ENCODE data around the gene RBM48. TPM values are rescaled to one million over a fixed set of nuclear protein-coding genes. Genes with fewer than 3 reads are reported as not detected.

RBM48 gene
- total and polyA plus RNA-seq, 9 of the 15 experiments (the other 6 are each of a cell fraction or from before 2014, with no cell fraction given) = 9.9 to 35.1 (median 16.3) TPM

GRCh38 chr7:92485267-92485892 lies 43.2 kb upstream of the RBM48 start:
- Histone ChIP-seq H3K9me1 (ENCODE audit: control insufficient read depth, insufficient read depth, low read length) (no peaks in the 10 kb centered on the region), H3K4me3 (no peak overlapping the region), H4K20me1 (replicated peaks; ENCODE audit: control insufficient read depth, insufficient read depth, low read length) (no peaks in the 10 kb centered on the region), H3K9ac (ENCODE audit: insufficient read depth in 1 of 2, low read depth in 2 of 2, low read length in 2 of 2) (no peak overlapping the region), H3K4me1 (replicated peaks in 1 of 2; ENCODE audit: control insufficient read depth in 2 of 2, insufficient read depth in 2 of 2, low read length in 2 of 2) (no peaks in the 10 kb centered on the region; a peak in 2 of 5 replicates), H3K27ac (ENCODE audit: extremely low read depth, low read depth, low read length) (no peak overlapping the region), H3K27me3 (ENCODE audit: control insufficient read depth in 2 of 2, insufficient read depth in 2 of 2, low read length in 2 of 2) (no peaks in the 10 kb centered on the region), H2AFZ (ENCODE audit: low read depth, low read length) (no peak overlapping the region), H3K36me3 (ENCODE audit: control insufficient read depth, insufficient read depth, low read length) (peaks cover 26% of the 10 kb centered on the region; the same call in 2 of the 3 replicates), H3K9me3 (replicated peaks; ENCODE audit: control insufficient read depth, insufficient read depth, low read depth, low read length) (no peaks in the 10 kb centered on the region), H3K4me2 (ENCODE audit: insufficient read depth, low read length) (no peak overlapping the region), H3K79me2 (ENCODE audit: control insufficient read depth, insufficient read depth, low read length) (no peaks in the 10 kb centered on the region)
- no peak; the same call in 2 of the 3 replicates for ATAC-seq
- ChIA-PET CTCF (ENCODE audit: low intra/inter-chr PET ratio) (no interaction called here), POLR2A (no interaction called here)
- in situ Hi-C loops (cut with MboI) (no loop called here), intact Hi-C loops (cut with micrococcal nuclease) (loop anchor here (10.0 kb wide), 1 partner anchor 79 kb away; no protein-coding TSS in a partner anchor)
- WGBS (ENCODE audit: insufficient coverage, low coverage, missing lambda C conversion rate) = 70% methylated on average over 2 of the region's 2 CpGs
- FAIRE-seq = no peak
- BruUV-seq (replicated peaks) = no TSS peak
- no peak for DNase-seq (ENCODE audit: extremely low read depth in 1 of 4, low spot score in 3 of 4)
- TF ChIP-seq CUX1 (CRISPR knock-in tag; IDR thresholded peaks at IDR 0.05) = no peak
- no peak for TF ChIP-seq RBM39 (optimal IDR thresholded peaks at IDR 0.05; ENCODE audit: low read depth, low read length)
- no peak for TF ChIP-seq ZNF133 (CRISPR knock-in tag; IDR thresholded peaks at IDR 0.05)
- no peak for TF ChIP-seq ZFPM2 (CRISPR knock-in tag; IDR thresholded peaks at IDR 0.05)
- TF ChIP-seq MTA3 (IDR thresholded peaks at IDR 0.05; ENCODE audit: borderline replicate concordance) = no peak
- TF ChIP-seq ZFP30 (CRISPR knock-in tag; IDR thresholded peaks at IDR 0.05; ENCODE audit: borderline replicate concordance) = no peak
- TF ChIP-seq ZNF507 (tag; conservative IDR thresholded peaks at IDR 0.05) = no peak
- no peak for TF ChIP-seq ZNF512 (tag; IDR thresholded peaks at IDR 0.05)
- TF ChIP-seq TFE3 (CRISPR knock-in tag; IDR thresholded peaks at IDR 0.05) = no peak
- no peak for TF ChIP-seq EZH2 (IDR thresholded peaks at IDR 0.05; ENCODE audit: borderline replicate concordance, low read depth, low read length)
- no peak for TF ChIP-seq ETV5 (CRISPR knock-in tag; IDR thresholded peaks at IDR 0.05; ENCODE audit: low read depth)
- no peak for TF ChIP-seq ATF7 (IDR thresholded peaks at IDR 0.05)
- TF ChIP-seq ZNF175 (CRISPR knock-in tag; IDR thresholded peaks at IDR 0.05; ENCODE audit: low read depth) = no peak
- no peak for TF ChIP-seq SRSF7 (optimal IDR thresholded peaks at IDR 0.05; ENCODE audit: low read depth, low read length)
- TF ChIP-seq ZNF431 (CRISPR knock-in tag; IDR thresholded peaks at IDR 0.05) = no peak
